Fibroblast of pulmonary artery (primary cell): ENCODE data around the gene ACACA.
A peak's percentile ranks its signal among the peaks of the same experiment; 100 is the strongest.
"Not testable (repeated sequence)": the region's sequence is repeated elsewhere in the genome, so short reads cannot be mapped to it uniquely, and the experiment has no call there.

Source experiments
- DNase-seq: peaks from one replicate; pipeline ENCODE4 v3.0.0-alpha.2; 2010; ENCODE audit warnings: low read depth
- H3K4me3 ChIP-seq: replicated peaks from 2 replicates; pipeline ENCODE4 v1.5.1; 2011; ENCODE audit warnings: low read depth, mild to moderate bottlenecking, control low read depth, low read length, moderate library complexity
- CTCF ChIP-seq: IDR thresholded peaks from 2 replicates; pipeline ENCODE4 v1.5.1; 2011; ENCODE audit warnings: mild to moderate bottlenecking, control low read depth, low read length, inconsistent platforms; ENCODE audit errors: missing control alignments

ACACA gene

GRCh38 chr17:37083456-37083855 lies 323.2 kb downstream of the ACACA start:
- no peak overlapping the region for H3K4me3 ChIP-seq
- TF ChIP-seq CTCF: no peak
- no peak for DNase-seq

- no peak for DNase-seq
- no peak overlapping the region for H3K4me3 ChIP-seq
- no peak for TF ChIP-seq CTCF
Measured at GRCh38 chr17:37082985-37083384, 323.7 kb downstream of the ACACA start.

- DNase-seq: no peak
Measured at GRCh38 chr17:37082311-37082860, 324.2 kb downstream of the ACACA start.

GRCh38 chr17:37081287-37081686 lies 325.3 kb downstream of the ACACA start:
- peak; percentile 34 for TF ChIP-seq CTCF
- DNase-seq: peak; percentile 66
- no peak overlapping the region for H3K4me3 ChIP-seq

More at GRCh38 chr17:37082311-37082860, 324.2 kb downstream of the ACACA start:
- no peak overlapping the region for H3K4me3 ChIP-seq
- TF ChIP-seq CTCF: no peak

- H3K4me3 ChIP-seq: no peak overlapping the region
- no peak for TF ChIP-seq CTCF
- peak; percentile 79 for DNase-seq
Measured at GRCh38 chr17:37079735-37080134, 326.9 kb downstream of the ACACA start.

GRCh38 chr17:37079065-37079708 lies 327.4 kb downstream of the ACACA start:
- no peak overlapping the region for H3K4me3 ChIP-seq
- no peak for TF ChIP-seq CTCF
- DNase-seq: no peak

- H3K4me3 ChIP-seq: not testable (repeated sequence)
Measured at GRCh38 chr17:37073464-37073863, 333.2 kb downstream of the ACACA start.

More at GRCh38 chr17:37073464-37073863, 333.2 kb downstream of the ACACA start:
- not testable (repeated sequence) for DNase-seq
